Lower lobe of right lung (tissue), 2 donors: ENCODE measurements around the gene SLC1A5. TPM values are rescaled to one million over a fixed set of nuclear protein-coding genes. Genes with fewer than 3 reads are reported as not detected.

Experiments
- ATAC-seq, 2 donors: fragments of 200-7000 bp; cut with Tn5 transposase; one replicate each; pipeline ENCODE4 v1.9.1; 2020 to 2022; ENCODE audit warnings: mild to moderate bottlenecking in 2 of 2, moderate library complexity in 2 of 2
- DNase-seq: peaks from one replicate; pipeline ENCODE4 v3.0.0-alpha.2; 2020
- H3K27ac ChIP-seq: fragments of 200-600 bp; one replicate; pipeline ENCODE4 v1.8.0; 2022
- H3K27me3 ChIP-seq: fragments of 200-600 bp; one replicate; pipeline ENCODE4 v1.8.0; 2022; ENCODE audit warnings: low read depth
- H3K36me3 ChIP-seq: fragments of 200-600 bp; one replicate; pipeline ENCODE4 v1.8.0; 2022; ENCODE audit warnings: mild to moderate bottlenecking
- H3K4me1 ChIP-seq: fragments of 200-600 bp; one replicate; pipeline ENCODE4 v1.8.0; 2022
- H3K4me3 ChIP-seq: fragments of 200-600 bp; one replicate; pipeline ENCODE4 v1.8.0; 2022; ENCODE audit warnings: mild to moderate bottlenecking
- H3K9me3 ChIP-seq: fragments of 200-600 bp; one replicate; pipeline ENCODE4 v1.8.0; 2022
- intact Hi-C: fragments of 100-400 bp; cut with DNase I; formaldehyde crosslinking; loops from one replicate; pipeline ENCODE4 v1.11.0; 2022
- total RNA-seq: library from RNA; stranded (reverse); fragmentation: NEBNext Ultra II Directional; extraction: Animal tissue kit (Norgen Biotek cat#: 25700); gene quantifications from one replicate; pipeline ENCODE4 v1.2.1, GENCODE V29; 2021
- TF ChIP-seq, protein P1 (sequence below): fragments of 200-600 bp; IDR thresholded peaks from one replicate; pipeline ENCODE4 v1.8.0; 2022; ENCODE audit warnings: antibody characterized with exemption, mild to moderate bottlenecking
- donor health status: DM: no; HTN: yes; CAD: no; lungs with severe emphysema.

SLC1A5 gene
- total RNA-seq, 1 donor from 2014 or later: 120 TPM

DNA sequence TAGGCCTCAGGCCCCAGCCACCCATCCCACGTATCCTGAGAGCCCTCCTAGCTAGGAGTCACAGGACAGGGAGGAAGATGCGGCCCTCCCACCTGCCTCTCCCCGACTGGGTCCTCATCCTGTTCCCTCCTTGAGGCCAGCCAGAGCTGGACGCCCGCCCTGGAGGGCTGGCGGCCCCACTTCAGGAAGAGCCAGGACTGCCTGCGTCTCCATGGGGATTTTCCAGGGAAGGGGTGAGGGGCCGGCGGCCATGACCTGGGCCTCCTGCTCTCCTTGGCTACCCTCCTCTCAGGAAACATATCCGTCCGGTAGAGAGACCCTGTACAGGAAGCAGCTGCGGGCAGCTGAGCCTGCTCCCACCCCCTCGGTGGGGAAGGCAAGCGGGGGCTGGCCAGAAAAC lies 60.2 kb downstream of the SLC1A5 start:
- TF ChIP-seq, protein P1, sequence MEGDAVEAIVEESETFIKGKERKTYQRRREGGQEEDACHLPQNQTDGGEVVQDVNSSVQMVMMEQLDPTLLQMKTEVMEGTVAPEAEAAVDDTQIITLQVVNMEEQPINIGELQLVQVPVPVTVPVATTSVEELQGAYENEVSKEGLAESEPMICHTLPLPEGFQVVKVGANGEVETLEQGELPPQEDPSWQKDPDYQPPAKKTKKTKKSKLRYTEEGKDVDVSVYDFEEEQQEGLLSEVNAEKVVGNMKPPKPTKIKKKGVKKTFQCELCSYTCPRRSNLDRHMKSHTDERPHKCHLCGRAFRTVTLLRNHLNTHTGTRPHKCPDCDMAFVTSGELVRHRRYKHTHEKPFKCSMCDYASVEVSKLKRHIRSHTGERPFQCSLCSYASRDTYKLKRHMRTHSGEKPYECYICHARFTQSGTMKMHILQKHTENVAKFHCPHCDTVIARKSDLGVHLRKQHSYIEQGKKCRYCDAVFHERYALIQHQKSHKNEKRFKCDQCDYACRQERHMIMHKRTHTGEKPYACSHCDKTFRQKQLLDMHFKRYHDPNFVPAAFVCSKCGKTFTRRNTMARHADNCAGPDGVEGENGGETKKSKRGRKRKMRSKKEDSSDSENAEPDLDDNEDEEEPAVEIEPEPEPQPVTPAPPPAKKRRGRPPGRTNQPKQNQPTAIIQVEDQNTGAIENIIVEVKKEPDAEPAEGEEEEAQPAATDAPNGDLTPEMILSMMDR: no peak
- Histone ChIP-seq H3K27me3 (no peaks in the 10 kb centered on the region), H3K27ac (peak overlapping the region; percentile 58), H3K4me1 (peaks cover 57% of the 10 kb centered on the region), H3K36me3 (peaks cover 100% of the 10 kb centered on the region), H3K4me3 (no peak overlapping the region), H3K9me3 (no peaks in the 10 kb centered on the region)
- no peak for DNase-seq
- intact Hi-C loops: no loop called here
- ATAC-seq: peak in 1 of 2 donors; percentile 25

DNA sequence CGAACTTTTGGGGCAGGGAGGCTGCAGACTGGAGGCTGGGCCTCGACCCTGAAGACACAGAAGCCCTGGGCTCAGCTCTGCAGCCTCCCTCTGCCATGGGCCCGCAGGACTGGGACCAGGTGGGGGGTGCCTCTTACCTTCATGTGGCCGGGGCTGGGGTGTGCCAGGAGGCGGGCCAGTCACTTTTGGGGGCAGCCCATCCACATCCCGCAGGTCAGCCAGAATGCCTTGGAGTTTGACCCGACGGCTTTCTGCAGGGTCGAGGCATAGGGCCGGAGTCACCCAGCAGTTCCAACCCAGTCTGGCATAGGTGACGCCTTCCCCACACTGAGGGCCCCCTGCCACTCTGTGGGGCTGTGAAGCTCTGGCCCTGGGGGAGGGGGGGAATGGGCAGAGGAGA lies 60.6 kb downstream of the SLC1A5 start:
- Histone ChIP-seq H3K27ac (peak overlapping the region; percentile 31), H3K27me3 (no peaks in the 10 kb centered on the region), H3K4me3 (no peak overlapping the region), H3K4me1 (peaks cover 56% of the 10 kb centered on the region), H3K9me3 (no peaks in the 10 kb centered on the region), H3K36me3 (peaks cover 100% of the 10 kb centered on the region)
- TF ChIP-seq, protein P1: no peak
- intact Hi-C loops: no loop called here
- ATAC-seq (no peak), DNase-seq (no peak)

DNA sequence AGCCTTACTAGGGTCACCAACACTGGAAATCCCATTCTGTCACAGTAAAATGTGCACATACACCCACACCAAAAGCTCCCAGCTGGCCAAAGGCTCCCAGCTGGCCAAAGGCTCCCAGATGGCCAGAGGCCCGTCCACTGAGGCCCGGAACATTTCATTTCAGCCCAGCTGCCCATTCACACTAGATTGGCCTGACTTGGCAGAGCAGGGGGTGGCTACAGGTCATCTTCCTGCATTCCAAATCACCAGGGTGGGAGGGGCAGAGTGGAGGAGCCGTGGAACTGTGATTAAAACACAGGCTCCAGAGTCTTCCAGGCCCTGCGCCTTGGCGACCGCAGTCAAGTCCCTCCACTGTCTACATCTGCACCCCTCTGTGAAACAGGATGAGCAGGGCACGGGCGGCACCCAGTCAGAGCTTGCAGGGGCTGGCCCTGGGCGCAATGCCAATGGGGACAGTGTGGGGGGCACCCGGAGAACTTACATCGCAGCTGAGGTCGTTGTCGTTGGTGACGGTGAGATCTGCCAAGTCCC lies 61.4 kb downstream of the SLC1A5 start:
- Histone ChIP-seq H3K27ac (no peak overlapping the region), H3K27me3 (no peaks in the 10 kb centered on the region), H3K4me1 (peaks cover 49% of the 10 kb centered on the region), H3K36me3 (peaks cover 100% of the 10 kb centered on the region), H3K4me3 (no peak overlapping the region), H3K9me3 (no peaks in the 10 kb centered on the region)
- intact Hi-C loops: no loop called here
- DNase-seq: no peak
- no peak for ATAC-seq
- TF ChIP-seq, protein P1: no peak

DNA sequence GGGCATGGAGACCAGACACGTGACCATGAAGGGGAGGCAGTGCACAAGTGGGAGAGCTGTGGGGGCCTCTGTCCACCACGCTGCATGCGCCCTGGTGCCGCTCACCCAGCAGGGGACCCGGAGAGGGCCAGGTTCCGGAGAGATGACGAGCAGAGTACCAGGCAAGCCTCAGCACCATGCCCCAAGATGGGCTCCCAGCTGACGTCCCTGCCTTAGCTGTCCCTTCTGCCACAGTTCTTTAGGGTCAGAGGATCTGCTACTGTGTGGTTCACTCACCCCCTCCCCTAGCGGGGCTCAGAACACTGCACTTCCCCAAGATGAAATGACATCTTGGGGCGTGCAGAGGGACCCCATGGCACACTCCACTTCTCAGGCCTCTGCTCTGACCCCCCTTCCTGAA lies 61.8 kb downstream of the SLC1A5 start:
- intact Hi-C loops: no loop called here
- no peak for DNase-seq
- Histone ChIP-seq H3K4me1 (peaks cover 44% of the 10 kb centered on the region), H3K27me3 (no peaks in the 10 kb centered on the region), H3K9me3 (no peaks in the 10 kb centered on the region), H3K4me3 (no peak overlapping the region), H3K27ac (no peak overlapping the region), H3K36me3 (peaks cover 100% of the 10 kb centered on the region)
- no peak for ATAC-seq
- TF ChIP-seq, protein P1: no peak

DNA sequence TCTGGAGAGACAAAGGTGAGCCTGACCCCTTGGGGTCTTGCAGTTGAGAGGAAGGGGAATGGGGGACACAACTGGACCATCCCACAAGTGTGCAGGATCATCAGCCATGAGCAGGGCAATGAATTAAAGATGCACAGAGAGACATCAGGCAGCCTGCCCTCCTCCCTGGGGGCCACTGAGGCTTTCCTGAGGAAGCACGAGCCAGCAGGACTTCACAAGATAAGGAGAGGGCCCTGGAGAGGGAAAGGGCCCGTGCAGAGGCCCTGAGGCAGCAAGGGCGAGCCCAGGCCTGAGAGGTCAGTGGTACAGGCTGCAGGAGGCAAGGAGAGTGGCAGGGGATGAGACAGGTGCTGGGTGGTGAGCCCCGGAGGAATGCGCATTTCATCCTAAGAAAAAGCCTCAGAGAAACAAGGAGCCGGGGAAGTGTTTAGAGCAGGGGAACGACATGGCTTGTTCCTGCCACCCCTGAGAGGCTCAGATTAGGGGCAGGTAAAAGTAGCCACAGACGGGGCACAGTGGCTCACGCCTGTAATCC lies 62.5 kb downstream of the SLC1A5 start:
- H3K27me3 ChIP-seq: no peaks in the 10 kb centered on the region
- intact Hi-C loops: no loop called here
- TF ChIP-seq, protein P1: no peak
- no peak overlapping the region for H3K4me3 ChIP-seq
- H3K36me3 ChIP-seq: peaks cover 100% of the 10 kb centered on the region
- ATAC-seq (no peak), DNase-seq (no peak)
- H3K9me3 ChIP-seq: no peaks in the 10 kb centered on the region
- H3K4me1 ChIP-seq: peaks cover 38% of the 10 kb centered on the region
- H3K27ac ChIP-seq: no peak overlapping the region
